ENCODE results near the gene GPR142.

- TF ChIP-seq CTCF (IDR thresholded peaks at IDR 0.05; ENCODE audit: borderline replicate concordance, extremely low read depth, low read length, poor library complexity, severe bottlenecking) (no peak), EZH2 (IDR thresholded peaks at IDR 0.05; ENCODE audit: borderline replicate concordance, low read depth, low read length, severe bottlenecking) (no peak)
Observed at GRCh38 chr17:74358697-74359096, 8.6 kb upstream of the GPR142 start.
